ENCODE data around the gene PLXNA2. TPM values are rescaled to one million over a fixed set of nuclear protein-coding genes. Genes with fewer than 3 reads are reported as not detected.

PLXNA2 gene
- total RNA-seq, 4 donors from 2014 or later = 19.8 to 41.6 (median 27.9) TPM

- intact Hi-C loops (cut with DNase I) = no loop called here
- Histone ChIP-seq H3K36me3 (peaks cover 19 to 34% (median 32%) of the 10 kb centered on the region in 4 donors), H3K9me3 (no peaks in the 10 kb centered on the region), H3K27ac (replicated peaks in 1 of 4) (peak overlapping the region in 1 of 4 donors; percentile 10), H3K4me3 (no peak overlapping the region), H3K4me1 (peaks cover 65 to 85% (median 81%) of the 10 kb centered on the region in 4 donors), H3K27me3 (no peaks in the 10 kb centered on the region)
- TF ChIP-seq POLR2AphosphoS5 (IDR thresholded peaks at IDR 0.05) (no peak), POLR2A (IDR thresholded peaks at IDR 0.05; ENCODE audit: low read depth) (no peak), CTCF (IDR thresholded peaks at IDR 0.05) (no peak), EP300 (IDR thresholded peaks at IDR 0.05) (no peak)
- no peak for DNase-seq (ENCODE audit: extremely low spot score)
Observed at GRCh38 chr1:208215393-208215792, 28.8 kb downstream of the PLXNA2 start.

- 78% methylated on average over 3 of the region's 3 CpGs for WGBS
- TF ChIP-seq POLR2AphosphoS5 (IDR thresholded peaks at IDR 0.05) (peak in 1 of 2 donors; percentile 17), CTCF (IDR thresholded peaks at IDR 0.05) (no peak)
- no peak for DNase-seq (ENCODE audit: extremely low spot score)
- Histone ChIP-seq H3K4me1 (peaks cover 57 to 77% (median 74%) of the 10 kb centered on the region in 4 donors), H3K4me3 (no peak overlapping the region), H3K27me3 (no peaks in the 10 kb centered on the region), H3K9me3 (no peaks in the 10 kb centered on the region), H3K36me3 (peaks cover 19 to 51% (median 41%) of the 10 kb centered on the region in 4 donors), H3K27ac (replicated peaks in 1 of 4) (peak overlapping the region in 1 of 4 donors; percentile 1)
- intact Hi-C loops (cut with DNase I) = no loop called here
Observed at GRCh38 chr1:208213786-208214185, 30.4 kb downstream of the PLXNA2 start.

GRCh38 chr1:208212893-208213292 is 31.3 kb downstream of the PLXNA2 start:
- H3K36me3 ChIP-seq = peaks cover 19 to 57% (median 50%) of the 10 kb centered on the region in 4 donors
- WGBS = 100% methylated on average over 1 of the region's 1 CpG
- TF ChIP-seq POLR2AphosphoS5 (IDR thresholded peaks at IDR 0.05) (no peak), CTCF (IDR thresholded peaks at IDR 0.05) (no peak), POLR2A (IDR thresholded peaks at IDR 0.05; ENCODE audit: low read depth) (no peak), EP300 (IDR thresholded peaks at IDR 0.05) (no peak)
- no peaks in the 10 kb centered on the region for H3K9me3 ChIP-seq
- H3K4me1 ChIP-seq = peaks cover 57 to 77% (median 74%) of the 10 kb centered on the region in 4 donors
- no peak overlapping the region for H3K27ac ChIP-seq (replicated peaks in 1 of 4)
- no peaks in the 10 kb centered on the region for H3K27me3 ChIP-seq
- DNase-seq (ENCODE audit: extremely low spot score) = no peak
- intact Hi-C loops (cut with DNase I) = no loop called here
- no peak overlapping the region for H3K4me3 ChIP-seq

GRCh38 chr1:208211921-208212843 is 32.0 kb downstream of the PLXNA2 start:
- TF ChIP-seq POLR2AphosphoS5 (IDR thresholded peaks at IDR 0.05) (no peak), CTCF (IDR thresholded peaks at IDR 0.05) (no peak), POLR2A (IDR thresholded peaks at IDR 0.05; ENCODE audit: low read depth) (no peak), EP300 (IDR thresholded peaks at IDR 0.05) (no peak)
- Histone ChIP-seq H3K4me1 (peaks cover 56 to 77% (median 74%) of the 10 kb centered on the region in 4 donors), H3K27me3 (no peaks in the 10 kb centered on the region), H3K27ac (replicated peaks in 1 of 4) (peak overlapping the region in 2 of 4 donors; percentile 16 to 32), H3K4me3 (no peak overlapping the region), H3K9me3 (no peaks in the 10 kb centered on the region), H3K36me3 (peaks cover 17 to 53% (median 52%) of the 10 kb centered on the region in 4 donors)
- 62% methylated on average over 8 of the region's 8 CpGs for WGBS
- intact Hi-C loops (cut with DNase I) = no loop called here
- no peak for DNase-seq (ENCODE audit: extremely low spot score)
